ENCODE results near the gene RASGRF1. TPM values are rescaled to one million over a fixed set of nuclear protein-coding genes. Genes with fewer than 3 reads are reported as not detected.

Gene RASGRF1
- total RNA-seq, 1 experiment from 2014 or later = 0.59 TPM

- intact Hi-C loops (cut with micrococcal nuclease; ENCODE audit: unreplicated experiment) (no loop called here), in situ Hi-C loops (cut with HindIII; ENCODE audit: low pct_unique_long_range_greater_than_20kb, low sequenced_read_pairs) (no loop called here)
- Histone ChIP-seq H3K27ac (ENCODE audit: low read length) (no peak overlapping the region), H3K4me3 (ENCODE audit: low read depth in 2 of 2, low read length in 2 of 2) (no peak overlapping the region), H3K9me3 (ENCODE audit: control insufficient read depth, insufficient read depth, low read depth, low read length) (no peaks in the 10 kb centered on the region), H3K36me3 (ENCODE audit: control insufficient read depth, insufficient read depth, low read length) (no peaks in the 10 kb centered on the region), H3K27me3 (ENCODE audit: control insufficient read depth, insufficient read depth, low read length) (peaks cover 30% of the 10 kb centered on the region), H3K4me1 (ENCODE audit: control insufficient read depth, insufficient read depth, low read length) (peaks cover 11% of the 10 kb centered on the region)
- DNase-seq (ENCODE audit: low read depth, low spot score) (no peak), ATAC-seq (no peak)
- ChIA-PET POLR2A (interaction anchor here (0.7 kb wide), 1 partner anchor 195 kb away, joined by 7 read pairs; no protein-coding TSS in a partner anchor), CTCF (interaction anchor here (0.7 kb wide), 1 partner anchor 420 kb away, joined by 4 read pairs; no protein-coding TSS in a partner anchor)
- no peak for TF ChIP-seq SIN3A (IDR thresholded peaks at IDR 0.05; ENCODE audit: borderline replicate concordance, insufficient read depth, low read depth, low read length)
- no peak for TF ChIP-seq CTCF (IDR thresholded peaks at IDR 0.05)
- no peak for TF ChIP-seq REST (IDR thresholded peaks at IDR 0.05; ENCODE audit: insufficient read depth in 1 of 2, low read depth in 2 of 2, low read length in 1 of 2)
- no peak for TF ChIP-seq POLR2AphosphoS5 (IDR thresholded peaks at IDR 0.05; ENCODE audit: low read depth, low read length)
- TF ChIP-seq TCF7L2 (IDR thresholded peaks at IDR 0.05; ENCODE audit: low read depth, low read length) = no peak
- no TSS peak for BruUV-seq (replicated peaks)
Observed at GRCh38 chr15:79094611-79095021, 4.0 kb upstream of the RASGRF1 start.

- ChIA-PET CTCF (no interaction called here), POLR2A (no interaction called here)
- in situ Hi-C loops (cut with HindIII; ENCODE audit: low pct_unique_long_range_greater_than_20kb, low sequenced_read_pairs) (no loop called here), intact Hi-C loops (cut with micrococcal nuclease; ENCODE audit: unreplicated experiment) (no loop called here)
- Histone ChIP-seq H3K9me3 (ENCODE audit: control insufficient read depth, insufficient read depth, low read depth, low read length) (no peaks in the 10 kb centered on the region), H3K36me3 (ENCODE audit: control insufficient read depth, insufficient read depth, low read length) (no peaks in the 10 kb centered on the region), H3K4me1 (ENCODE audit: control insufficient read depth, insufficient read depth, low read length) (peaks cover 11% of the 10 kb centered on the region), H3K27ac (ENCODE audit: low read length) (no peak overlapping the region), H3K27me3 (ENCODE audit: control insufficient read depth, insufficient read depth, low read length) (peaks cover 20% of the 10 kb centered on the region), H3K4me3 (ENCODE audit: low read depth in 2 of 2, low read length in 2 of 2) (no peak overlapping the region)
- ATAC-seq = no peak
- DNase-seq (ENCODE audit: low read depth, low spot score) = no peak
- TF ChIP-seq SIN3A (IDR thresholded peaks at IDR 0.05; ENCODE audit: borderline replicate concordance, insufficient read depth, low read depth, low read length) = no peak
- TF ChIP-seq POLR2AphosphoS5 (IDR thresholded peaks at IDR 0.05; ENCODE audit: low read depth, low read length) = no peak
- no peak for TF ChIP-seq TCF7L2 (IDR thresholded peaks at IDR 0.05; ENCODE audit: low read depth, low read length)
- TF ChIP-seq REST (IDR thresholded peaks at IDR 0.05; ENCODE audit: insufficient read depth in 1 of 2, low read depth in 2 of 2, low read length in 1 of 2) = no peak
- TF ChIP-seq CTCF (IDR thresholded peaks at IDR 0.05) = no peak
- no TSS peak for BruUV-seq (replicated peaks)
Observed at GRCh38 chr15:79093352-79093935, 2.9 kb upstream of the RASGRF1 start.

Data from Panc1 (cell line).